GM18505 (cell line): ENCODE data around the gene TNN.
"Not testable (repeated sequence)": the region's sequence is repeated elsewhere in the genome, so short reads cannot be mapped to it uniquely, and the experiment has no call there.

ENCODE experiments used
- ATAC-seq: cut with Tn5 transposase; IDR thresholded peaks from one replicate; pipeline ENCODE4 v1.9.1; 2021; ENCODE audit not compliant: unreplicated experiment
- POLR2A ChIP-seq: IDR thresholded peaks from 4 replicates; pipeline ENCODE4 v1.6.1; 2011; ENCODE audit warnings: borderline replicate concordance; ENCODE audit not compliant: insufficient read depth, insufficient read length; ENCODE audit errors: extremely low read depth

TNN gene

DNA sequence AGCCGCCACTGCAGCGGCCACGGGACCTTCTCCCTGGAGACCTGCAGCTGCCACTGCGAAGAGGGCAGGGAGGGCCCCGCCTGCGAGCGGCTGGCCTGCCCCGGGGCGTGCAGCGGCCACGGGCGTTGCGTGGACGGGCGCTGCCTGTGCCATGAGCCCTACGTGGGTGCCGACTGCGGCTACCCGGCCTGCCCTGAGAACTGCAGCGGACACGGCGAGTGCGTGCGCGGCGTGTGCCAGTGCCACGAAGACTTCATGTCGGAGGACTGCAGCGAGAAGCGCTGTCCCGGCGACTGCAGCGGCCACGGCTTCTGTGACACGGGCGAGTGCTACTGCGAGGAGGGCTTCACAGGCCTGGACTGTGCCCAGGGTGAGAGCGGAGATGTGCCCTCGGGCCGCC, 11.7 kb downstream of the TNN start:
- no peak for ATAC-seq

GRCh38 chr1:175080030-175080429, 12.4 kb downstream of the TNN start:
- no peak for TF ChIP-seq POLR2A
- no peak for ATAC-seq

More for the DNA sequence above, 11.7 kb downstream of the TNN start:
- TF ChIP-seq POLR2A: no peak

- no peak for TF ChIP-seq POLR2A
- no peak for ATAC-seq
Observed at GRCh38 chr1:175081983-175082382, 14.3 kb downstream of the TNN start.

- no peak for TF ChIP-seq POLR2A
- ATAC-seq: no peak
Observed at GRCh38 chr1:175088525-175088951, 20.9 kb downstream of the TNN start.

- no peak for ATAC-seq
- no peak for TF ChIP-seq POLR2A
Observed at GRCh38 chr1:175089136-175089718, 21.6 kb downstream of the TNN start.

DNA sequence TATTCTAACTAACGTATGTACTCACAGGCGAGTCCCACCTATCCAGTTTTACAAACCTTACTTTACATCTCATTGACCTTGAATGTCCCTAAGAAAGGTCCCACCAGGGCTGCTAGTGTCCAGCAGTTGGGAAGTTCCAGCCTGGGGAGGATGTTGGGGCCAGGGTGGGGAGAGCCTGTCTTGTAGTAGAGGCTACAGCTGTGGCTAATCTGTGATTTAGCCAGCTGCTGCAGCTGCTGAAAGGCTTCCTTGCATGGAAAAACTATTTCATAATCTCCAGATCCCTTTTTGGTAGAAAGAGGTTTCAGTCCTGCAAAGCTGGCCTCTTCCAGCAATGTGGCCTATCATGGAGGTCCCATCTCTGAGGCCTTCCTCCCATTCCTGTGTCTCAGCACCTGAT, 23.1 kb downstream of the TNN start:
- no peak for ATAC-seq
- TF ChIP-seq POLR2A: no peak

GRCh38 chr1:175094626-175095025, 27.0 kb downstream of the TNN start:
- ATAC-seq: no peak
- TF ChIP-seq POLR2A: no peak

- TF ChIP-seq POLR2A: no peak
- ATAC-seq: no peak
Observed at GRCh38 chr1:175095069-175095468, 27.4 kb downstream of the TNN start.

GRCh38 chr1:175095978-175096607, 28.5 kb downstream of the TNN start:
- no peak for TF ChIP-seq POLR2A
- ATAC-seq: no peak

DNA sequence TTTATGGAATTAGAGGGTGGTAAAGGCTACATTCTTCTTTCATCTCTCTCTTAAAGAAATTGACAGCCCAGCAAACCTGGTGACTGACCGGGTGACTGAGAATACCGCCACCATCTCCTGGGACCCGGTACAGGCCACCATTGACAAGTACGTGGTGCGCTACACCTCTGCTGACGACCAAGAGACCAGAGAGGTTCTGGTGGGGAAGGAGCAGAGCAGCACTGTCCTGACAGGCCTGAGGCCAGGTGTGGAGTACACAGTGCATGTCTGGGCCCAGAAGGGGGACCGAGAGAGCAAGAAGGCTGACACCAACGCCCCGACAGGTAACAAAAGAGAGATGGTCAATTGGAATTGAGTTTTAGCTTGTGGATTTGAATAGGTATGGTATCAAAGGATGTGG, 29.7 kb downstream of the TNN start:
- TF ChIP-seq POLR2A: no peak
- ATAC-seq: no peak

DNA sequence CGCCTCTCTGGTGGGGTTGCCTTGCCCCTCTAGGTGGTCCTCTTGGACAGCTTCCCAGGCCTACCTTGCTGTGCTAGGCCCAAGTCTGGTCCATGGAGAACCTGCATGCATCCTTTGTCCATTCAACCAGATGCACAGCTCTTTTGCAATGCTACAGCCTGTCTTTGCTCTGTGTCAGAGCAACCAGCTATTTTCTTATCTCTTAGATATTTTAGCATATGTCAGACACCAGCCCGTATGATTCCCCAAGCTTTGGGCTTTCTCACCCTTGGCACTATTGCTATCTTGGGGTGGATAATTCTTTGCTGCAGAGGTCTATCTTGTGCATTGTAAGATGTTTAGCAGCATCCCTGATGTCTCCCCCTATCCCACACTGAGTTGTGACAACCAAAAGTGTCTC, 32.3 kb downstream of the TNN start:
- ATAC-seq: no peak
- no peak for TF ChIP-seq POLR2A

DNA sequence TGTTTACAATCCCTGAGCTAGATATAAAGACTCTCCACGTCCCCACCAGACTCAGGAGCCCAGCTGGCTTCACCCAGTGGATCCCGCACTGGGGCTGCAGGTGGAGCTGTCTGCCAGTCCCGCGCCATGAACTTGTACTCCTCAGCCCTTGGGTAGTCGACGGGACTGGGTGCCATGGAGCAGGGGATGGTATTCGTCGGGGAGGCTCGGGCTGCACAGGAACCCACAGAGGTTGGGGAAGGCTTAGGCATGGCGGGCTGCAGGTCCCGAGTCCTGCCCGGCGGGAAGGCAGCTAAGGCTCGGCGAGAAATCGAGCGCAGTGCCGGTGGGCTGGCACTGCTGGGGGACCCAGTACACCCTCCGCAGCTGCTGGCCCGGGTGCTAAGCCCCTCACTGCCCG, 34.5 kb downstream of the TNN start:
- not testable (repeated sequence) for ATAC-seq

DNA sequence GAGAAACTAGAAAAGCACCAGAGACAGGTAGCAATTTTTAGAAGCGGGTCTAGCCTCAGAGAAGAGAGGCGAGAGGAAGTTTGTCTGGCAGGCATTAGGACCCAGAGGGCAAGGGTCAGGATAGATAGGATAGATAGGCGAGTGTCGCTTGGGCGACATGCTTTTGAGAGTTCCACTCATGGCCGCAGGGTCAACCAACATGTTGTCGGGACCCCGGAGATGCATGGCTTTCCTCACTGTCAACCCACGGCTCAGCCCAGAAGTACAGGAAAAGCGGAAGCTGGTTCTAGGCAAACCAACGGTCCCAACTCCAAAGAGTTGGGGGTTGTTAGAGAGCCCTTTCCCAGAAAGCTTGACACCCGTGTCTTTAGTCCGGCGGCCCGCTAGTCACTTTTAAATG, 38.9 kb downstream of the TNN start:
- ATAC-seq: not testable (repeated sequence)

GRCh38 chr1:175108331-175108820, 40.7 kb downstream of the TNN start:
- not testable (repeated sequence) for ATAC-seq

DNA sequence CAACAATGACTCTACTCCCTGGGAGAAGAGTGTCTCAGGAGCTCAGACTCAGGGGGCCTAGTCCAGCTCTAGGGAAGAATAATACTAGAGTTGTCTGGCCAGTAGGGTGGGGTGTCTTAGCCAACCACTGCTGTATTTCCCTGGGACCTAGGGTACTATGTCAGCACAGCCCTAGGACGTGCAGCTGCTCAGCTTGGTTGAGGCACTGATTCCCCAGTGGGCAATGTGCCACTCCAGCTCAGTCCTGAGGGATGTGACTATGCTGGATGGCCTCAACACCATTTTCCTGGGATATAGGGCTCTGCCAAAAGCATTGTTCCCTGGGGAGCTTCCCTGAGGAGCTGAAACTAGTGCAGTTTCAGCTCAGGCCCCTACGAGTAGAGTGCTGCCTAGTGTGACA, 47.4 kb downstream of the TNN start:
- ATAC-seq: no peak
- TF ChIP-seq POLR2A: no peak
